Keratinocyte (primary cell): ENCODE measurements around the gene TXK. TPM values are rescaled to one million over a fixed set of nuclear protein-coding genes. Genes with fewer than 3 reads are reported as not detected.

ENCODE experiments used
- DNase-seq: peaks from one replicate; pipeline ENCODE4 v3.0.0-alpha.2; 2011; ENCODE audit warnings: low read depth, missing footprints, low spot score
- FAIRE-seq: peaks from 2 replicates; lab custom pipeline; 2011; peaks lifted over from hg19 to GRCh38; lab: Jason Lieb, UNC
- H2AFZ ChIP-seq: 2 replicates; pipeline ENCODE4 v1.6.0; 2012; ENCODE audit warnings: low read length, control low read depth, inconsistent platforms; ENCODE audit not compliant: control insufficient read depth
- H3K27ac ChIP-seq: 2 replicates; pipeline ENCODE4 v1.5.1; 2011; ENCODE audit warnings: low read length; ENCODE audit not compliant: control insufficient read depth, insufficient read depth
- H3K27me3 ChIP-seq: 3 replicates; pipeline ENCODE4 v1.6.0; 2011; ENCODE audit warnings: low read length; ENCODE audit not compliant: control insufficient read depth, insufficient read depth; ENCODE audit errors: extremely low read depth
- H3K36me3 ChIP-seq, 2 experiments: 2 replicates in 1 of 2; 3 replicates in 1 of 2; pipeline ENCODE4 v1.5.1; 2011; ENCODE audit warnings: low read length in 2 of 2, mild to moderate bottlenecking in 1 of 2; ENCODE audit not compliant: control insufficient read depth in 2 of 2, insufficient read depth in 2 of 2; ENCODE audit errors: extremely low read depth in 1 of 2
- H3K4me1 ChIP-seq: 3 replicates; pipeline ENCODE4 v1.5.1; 2011; ENCODE audit warnings: low read length; ENCODE audit not compliant: control insufficient read depth, insufficient read depth; ENCODE audit errors: extremely low read depth
- H3K4me2 ChIP-seq: 3 replicates; pipeline ENCODE4 v1.6.0; 2011; ENCODE audit warnings: low read depth, low read length; ENCODE audit not compliant: control insufficient read depth, insufficient read depth; ENCODE audit errors: extremely low read depth
- H3K4me3 ChIP-seq, 3 experiments: fragments of 200-600 bp in 1 of 3; sonication (generic) in 1 of 3; 2 replicates in 2 of 3; 3 replicates in 1 of 3; pipeline ENCODE4 v1.5.1; 2011 to 2016; ENCODE audit warnings: low read length in 3 of 3, mild to moderate bottlenecking in 3 of 3, control low read depth in 2 of 3, inconsistent platforms in 1 of 3, low read depth in 1 of 3, mixed read lengths in 1 of 3, mixed run types in 1 of 3, moderate library complexity in 1 of 3; ENCODE audit not compliant: control insufficient read depth in 2 of 3, insufficient read depth in 2 of 3; ENCODE audit errors: extremely low read depth in 1 of 3
- H3K79me2 ChIP-seq: 2 replicates; pipeline ENCODE4 v1.6.0; 2012; ENCODE audit warnings: low read length; ENCODE audit not compliant: control insufficient read depth, insufficient read depth
- H3K9ac ChIP-seq: 3 replicates; pipeline ENCODE4 v1.6.0; 2011; ENCODE audit warnings: low read length; ENCODE audit not compliant: control insufficient read depth, insufficient read depth; ENCODE audit errors: extremely low read depth
- H3K9me1 ChIP-seq: 3 replicates; pipeline ENCODE4 v1.6.0; 2011; ENCODE audit warnings: low read length; ENCODE audit not compliant: control insufficient read depth, insufficient read depth; ENCODE audit errors: extremely low read depth
- H3K9me3 ChIP-seq: 2 replicates; pipeline ENCODE4 v1.5.1; 2012; ENCODE audit warnings: low read depth, low read length; ENCODE audit not compliant: control insufficient read depth
- H4K20me1 ChIP-seq: 3 replicates; pipeline ENCODE4 v1.6.0; 2011; ENCODE audit warnings: low read length; ENCODE audit not compliant: control insufficient read depth, insufficient read depth; ENCODE audit errors: extremely low read depth
- CTCF ChIP-seq, 3 experiments: IDR thresholded peaks in 1 of 3; conservative IDR thresholded peaks in 1 of 3; optimal IDR thresholded peaks in 1 of 3; 2 replicates in 2 of 3; 3 replicates in 1 of 3; pipeline versions ENCODE3 to v1.5.1; 2011; ENCODE audit warnings: low read length in 3 of 3, mild to moderate bottlenecking in 3 of 3, moderate library complexity in 2 of 3, control low read depth in 1 of 3, inconsistent platforms in 1 of 3; ENCODE audit not compliant: insufficient read depth in 2 of 3; ENCODE audit errors: extremely low read depth in 1 of 3
- EZH2 ChIP-seq: IDR thresholded peaks from one replicate; pipeline ENCODE4 v1.6.1; 2012; ENCODE audit warnings: inconsistent platforms, mild to moderate bottlenecking, low read length, moderate library complexity
- dilution Hi-C: fragments of 300-500 bp; cut with MboI; formaldehyde crosslinking; loops from one replicate; pipeline ENCODE4 v1.7.0; 2020; ENCODE audit warnings: low sequenced_read_pairs; ENCODE audit not compliant: extremely low pct_ligation_motif_present
- polyA plus RNA-seq, 5 experiments: library from polyadenylated mRNA; depleted of rRNA in 3 of 5; stranded (reverse) in 3 of 5; stranded (forward) in 1 of 5; unstranded in 1 of 5; fragments of >200 nt; gene quantifications; 1 replicate in 1 of 5; 2 replicates in 3 of 5; 3 replicates in 1 of 5; pipeline versions ENCODE4 v1.2.1 to v1.2.3, GENCODE V29; 2011 to 2012; ENCODE audit warnings: missing spikeins in 2 of 5, low read depth in 1 of 5, low replicate concordance in 1 of 5

TXK gene
- polyA plus RNA-seq, 1 donor (not counting 4 experiments of a cell fraction or from before 2014, with no cell fraction given), result 0.12 TPM

- no peaks in the 10 kb centered on the region for H3K79me2 ChIP-seq
- H3K4me3 ChIP-seq, result no peak overlapping the region
- peak in 2 of 3 experiments; percentile 5 to 29 for TF ChIP-seq CTCF (optimal IDR thresholded peaks at IDR 0.05 in 1 of 3, IDR thresholded peaks at IDR 0.05 in 1 of 3, conservative IDR thresholded peaks at IDR 0.05 in 1 of 3; ENCODE audit: extremely low read depth in 1 of 3, insufficient read depth in 2 of 3, low read length in 3 of 3)
- no peak for TF ChIP-seq EZH2
- H2AFZ ChIP-seq, result no peak overlapping the region
- H3K36me3 ChIP-seq, result no peaks in the 10 kb centered on the region
- no peaks in the 10 kb centered on the region for H3K4me1 ChIP-seq
- H3K27ac ChIP-seq, result no peak overlapping the region
- dilution Hi-C loops, result no loop called here
- no peaks in the 10 kb centered on the region for H4K20me1 ChIP-seq
- DNase-seq (no peak), FAIRE-seq (peak; percentile 34)
- H3K4me2 ChIP-seq, result no peak overlapping the region
- H3K9me1 ChIP-seq, result no peaks in the 10 kb centered on the region
- H3K9me3 ChIP-seq, result no peaks in the 10 kb centered on the region
- H3K27me3 ChIP-seq, result no peaks in the 10 kb centered on the region
- H3K9ac ChIP-seq, result no peak overlapping the region
These were observed 7.0 kb upstream of the TXK start for GRCh38 chr4:48141048-48141447.

- H3K4me3 ChIP-seq, result no peak overlapping the region
- H3K4me1 ChIP-seq, result no peaks in the 10 kb centered on the region
- H3K9ac ChIP-seq, result no peak overlapping the region
- no peaks in the 10 kb centered on the region for H3K9me3 ChIP-seq
- H3K27me3 ChIP-seq, result no peaks in the 10 kb centered on the region
- no peak overlapping the region for H3K4me2 ChIP-seq
- FAIRE-seq, result no peak
- no peak overlapping the region for H3K27ac ChIP-seq
- no peaks in the 10 kb centered on the region for H4K20me1 ChIP-seq
- dilution Hi-C loops, result no loop called here
- no peaks in the 10 kb centered on the region for H3K36me3 ChIP-seq
- DNase-seq, result no peak
- H3K9me1 ChIP-seq, result no peaks in the 10 kb centered on the region
- H2AFZ ChIP-seq, result no peak overlapping the region
- TF ChIP-seq CTCF (optimal IDR thresholded peaks at IDR 0.05 in 1 of 3, IDR thresholded peaks at IDR 0.05 in 1 of 3, conservative IDR thresholded peaks at IDR 0.05 in 1 of 3; ENCODE audit: extremely low read depth in 1 of 3, insufficient read depth in 2 of 3, low read length in 3 of 3), result no peak
- TF ChIP-seq EZH2, result no peak
- H3K79me2 ChIP-seq, result no peaks in the 10 kb centered on the region
These were observed 5.6 kb upstream of the TXK start for GRCh38 chr4:48139691-48140090.
